HEK293 (cell line): ENCODE measurements around the gene HMMR.

ENCODE experiments used
- BCL11B ChIP-seq: fragments of 450-650 bp; formaldehyde crosslinking; IDR thresholded peaks from 2 replicates; pipeline ENCODE4 v1.5.1; 2016; ENCODE audit warnings: low read depth, missing biosample characterization, missing genetic modification characterization
- MEIS1 ChIP-seq: sonication (generic); formaldehyde crosslinking; IDR thresholded peaks from 2 replicates; pipeline ENCODE4 v1.8.1; 2022; ENCODE audit warnings: missing genetic modification reagents, mild to moderate bottlenecking, borderline replicate concordance
- PRDM1 ChIP-seq: fragments of 450-650 bp; formaldehyde crosslinking; IDR thresholded peaks from 2 replicates; pipeline ENCODE4; 2016; ENCODE audit warnings: missing biosample characterization, missing genetic modification characterization
- RBAK ChIP-seq: fragments of 450-650 bp; formaldehyde crosslinking; IDR thresholded peaks from 2 replicates; pipeline ENCODE4 v1.5.1; 2016; ENCODE audit warnings: missing biosample characterization, missing genetic modification characterization
- REPIN1 ChIP-seq: fragments of 450-650 bp; formaldehyde crosslinking; IDR thresholded peaks from 2 replicates; pipeline ENCODE4 v1.5.1; 2017; ENCODE audit warnings: missing biosample characterization, missing genetic modification characterization, low read depth
- SCRT2 ChIP-seq: fragments of 450-650 bp; formaldehyde crosslinking; IDR thresholded peaks from 2 replicates; pipeline ENCODE4 v1.5.1; 2016; ENCODE audit warnings: missing biosample characterization, missing genetic modification characterization
- SP2 ChIP-seq: fragments of 450-650 bp; formaldehyde crosslinking; IDR thresholded peaks from 2 replicates; pipeline ENCODE4 v1.5.1; 2016; ENCODE audit warnings: missing biosample characterization, missing genetic modification characterization
- SP3 ChIP-seq: fragments of 450-650 bp; formaldehyde crosslinking; IDR thresholded peaks from 2 replicates; pipeline ENCODE4 v1.5.1; 2016; ENCODE audit warnings: missing biosample characterization, missing genetic modification characterization
- WT1 ChIP-seq: fragments of 450-650 bp; formaldehyde crosslinking; IDR thresholded peaks from 2 replicates; pipeline ENCODE4 v1.5.1; 2016; ENCODE audit warnings: missing biosample characterization, missing genetic modification characterization
- ZBTB48 ChIP-seq: fragments of 450-650 bp; formaldehyde crosslinking; IDR thresholded peaks from 2 replicates; pipeline ENCODE4 v1.5.1; 2016; ENCODE audit warnings: missing biosample characterization, missing genetic modification characterization
- ZBTB49 ChIP-seq: fragments of 450-650 bp; formaldehyde crosslinking; IDR thresholded peaks from 2 replicates; pipeline ENCODE4 v1.5.1; 2016; ENCODE audit warnings: missing biosample characterization, missing genetic modification characterization, low read depth
- ZFP3 ChIP-seq: fragments of 450-650 bp; formaldehyde crosslinking; IDR thresholded peaks from 2 replicates; pipeline ENCODE4 v1.5.1; 2016; ENCODE audit warnings: low read depth, missing biosample characterization, missing genetic modification characterization
- ZFP69B ChIP-seq: fragments of 450-650 bp; formaldehyde crosslinking; IDR thresholded peaks from 2 replicates; pipeline ENCODE4 v1.5.1; 2016; ENCODE audit warnings: missing biosample characterization, missing genetic modification characterization
- ZNF114 ChIP-seq: fragments of 450-650 bp; formaldehyde crosslinking; IDR thresholded peaks from 2 replicates; pipeline ENCODE4 v1.5.0; 2017; ENCODE audit warnings: missing biosample characterization, missing genetic modification characterization
- ZNF18 ChIP-seq: fragments of 450-650 bp; formaldehyde crosslinking; IDR thresholded peaks from 2 replicates; pipeline ENCODE4 v1.5.1; 2016; ENCODE audit warnings: missing biosample characterization, missing genetic modification characterization
- ZNF248 ChIP-seq: fragments of 450-650 bp; formaldehyde crosslinking; IDR thresholded peaks from 2 replicates; pipeline ENCODE4 v1.5.1; 2017; ENCODE audit warnings: missing biosample characterization, missing genetic modification characterization
- ZNF324 ChIP-seq: fragments of 450-650 bp; formaldehyde crosslinking; IDR thresholded peaks from 2 replicates; pipeline ENCODE4 v1.5.1; 2016; ENCODE audit warnings: missing biosample characterization, missing genetic modification characterization
- ZNF366 ChIP-seq: fragments of 450-650 bp; formaldehyde crosslinking; conservative IDR thresholded peaks from 2 replicates; pipeline ENCODE4 v1.5.1; 2016; ENCODE audit warnings: missing biosample characterization, missing genetic modification characterization
- ZNF394 ChIP-seq: fragments of 450-650 bp; formaldehyde crosslinking; IDR thresholded peaks from 2 replicates; pipeline ENCODE4 v1.5.1; 2016; ENCODE audit warnings: missing biosample characterization, missing genetic modification characterization, mild to moderate bottlenecking, moderate library complexity, borderline replicate concordance
- ZNF624 ChIP-seq: fragments of 450-650 bp; formaldehyde crosslinking; IDR thresholded peaks from 2 replicates; pipeline ENCODE4 v1.5.1; 2017; ENCODE audit warnings: missing biosample characterization, missing genetic modification characterization
- ZNF670 ChIP-seq: fragments of 450-650 bp; formaldehyde crosslinking; IDR thresholded peaks from 2 replicates; pipeline ENCODE4 v1.5.1; 2016; ENCODE audit warnings: missing biosample characterization, missing genetic modification characterization, low read depth
- ZNF76 ChIP-seq: fragments of 450-650 bp; formaldehyde crosslinking; IDR thresholded peaks from 2 replicates; pipeline ENCODE4; 2016; ENCODE audit warnings: low read depth, missing biosample characterization, missing genetic modification characterization, borderline replicate concordance
- ZNF768 ChIP-seq: fragments of 450-650 bp; formaldehyde crosslinking; IDR thresholded peaks from 2 replicates; pipeline ENCODE4 v1.5.1; 2018; ENCODE audit warnings: missing biosample characterization, mild to moderate bottlenecking, missing genetic modification characterization
- TF ChIP-seq, protein P1 (sequence below): fragments of 450-650 bp; formaldehyde crosslinking; IDR thresholded peaks from 2 replicates; pipeline ENCODE4 v1.5.1; 2016; ENCODE audit warnings: missing biosample characterization, missing genetic modification characterization
- TF ChIP-seq, protein P2 (sequence below): fragments of 450-650 bp; formaldehyde crosslinking; IDR thresholded peaks from 2 replicates; pipeline ENCODE4 v1.5.1; 2016; ENCODE audit warnings: missing biosample characterization, missing genetic modification characterization
- TF ChIP-seq, protein P3 (sequence below): sonication (generic); formaldehyde crosslinking; IDR thresholded peaks from 2 replicates; pipeline ENCODE4 v1.8.1; 2022; ENCODE audit warnings: mild to moderate bottlenecking, moderate library complexity, missing genetic modification reagents
- TF ChIP-seq, protein P4 (sequence below): fragments of 450-650 bp; formaldehyde crosslinking; IDR thresholded peaks from 2 replicates; pipeline ENCODE4 v1.5.1; 2016; ENCODE audit warnings: missing biosample characterization, missing genetic modification characterization
- TF ChIP-seq, protein P5 (sequence below): fragments of 450-650 bp; formaldehyde crosslinking; IDR thresholded peaks from 2 replicates; pipeline ENCODE4 v1.5.1; 2016; ENCODE audit warnings: missing biosample characterization, missing genetic modification characterization

The HMMR gene

DNA sequence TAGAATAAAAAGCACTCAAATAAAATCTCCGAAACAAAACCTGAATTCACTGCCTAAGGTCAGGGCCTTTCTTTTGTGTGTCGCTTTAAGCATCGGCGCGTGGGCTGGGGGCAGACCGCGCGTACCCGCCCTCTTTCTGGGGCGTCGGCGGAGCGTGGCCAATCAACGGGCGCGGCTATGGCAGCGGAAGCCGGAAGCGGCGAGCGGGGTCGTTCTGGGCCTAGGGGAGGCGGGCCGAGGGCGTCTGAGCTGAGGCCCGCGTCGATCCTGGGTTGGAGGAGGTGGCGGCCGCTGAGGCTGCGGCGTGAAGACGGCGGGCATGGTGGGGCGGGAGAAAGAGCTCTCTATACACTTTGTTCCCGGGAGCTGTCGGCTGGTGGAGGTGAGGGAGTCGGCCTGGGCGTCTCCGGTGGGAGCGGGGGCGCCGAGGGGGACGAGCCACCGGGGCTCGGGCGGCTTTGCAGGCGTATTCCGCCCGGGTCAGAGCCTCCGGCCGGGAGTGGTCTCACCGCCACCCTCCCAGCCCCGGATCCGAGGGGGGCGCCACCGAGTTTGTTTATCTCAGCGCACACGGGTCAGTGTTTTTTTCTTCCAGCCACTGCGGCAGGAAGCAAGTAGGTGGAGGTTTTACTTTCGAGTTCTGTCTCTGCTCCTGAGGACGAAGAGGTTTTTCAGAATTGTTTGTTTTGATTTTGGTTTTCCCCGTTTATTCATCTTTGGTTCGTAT is 45.1 kb downstream of the HMMR start, which contains the start of gene MAT2B (continued):
- TF ChIP-seq, protein P1, sequence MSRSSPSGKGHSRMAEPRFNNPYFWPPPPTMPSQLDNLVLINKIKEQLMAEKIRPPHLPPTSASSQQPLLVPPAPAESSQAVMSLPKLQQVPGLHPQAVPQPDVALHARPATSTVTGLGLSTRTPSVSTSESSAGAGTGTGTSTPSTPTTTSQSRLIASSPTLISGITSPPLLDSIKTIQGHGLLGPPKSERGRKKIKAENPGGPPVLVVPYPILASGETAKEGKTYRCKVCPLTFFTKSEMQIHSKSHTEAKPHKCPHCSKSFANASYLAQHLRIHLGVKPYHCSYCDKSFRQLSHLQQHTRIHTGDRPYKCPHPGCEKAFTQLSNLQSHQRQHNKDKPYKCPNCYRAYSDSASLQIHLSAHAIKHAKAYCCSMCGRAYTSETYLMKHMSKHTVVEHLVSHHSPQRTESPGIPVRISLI (tag by site-specific recombination), result peak; percentile 97
- TF ChIP-seq ZBTB49 (tag by site-specific recombination), result no peak
- no peak for TF ChIP-seq ZNF248 (tag by site-specific recombination)
- no peak for TF ChIP-seq ZNF670 (tag by site-specific recombination)
- TF ChIP-seq, protein P2, sequence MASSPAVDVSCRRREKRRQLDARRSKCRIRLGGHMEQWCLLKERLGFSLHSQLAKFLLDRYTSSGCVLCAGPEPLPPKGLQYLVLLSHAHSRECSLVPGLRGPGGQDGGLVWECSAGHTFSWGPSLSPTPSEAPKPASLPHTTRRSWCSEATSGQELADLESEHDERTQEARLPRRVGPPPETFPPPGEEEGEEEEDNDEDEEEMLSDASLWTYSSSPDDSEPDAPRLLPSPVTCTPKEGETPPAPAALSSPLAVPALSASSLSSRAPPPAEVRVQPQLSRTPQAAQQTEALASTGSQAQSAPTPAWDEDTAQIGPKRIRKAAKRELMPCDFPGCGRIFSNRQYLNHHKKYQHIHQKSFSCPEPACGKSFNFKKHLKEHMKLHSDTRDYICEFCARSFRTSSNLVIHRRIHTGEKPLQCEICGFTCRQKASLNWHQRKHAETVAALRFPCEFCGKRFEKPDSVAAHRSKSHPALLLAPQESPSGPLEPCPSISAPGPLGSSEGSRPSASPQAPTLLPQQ (tag by site-specific recombination), result peak; percentile 83; the same call in 1 of the 2 replicates
- peak; percentile 57 for TF ChIP-seq WT1 (tag by site-specific recombination)
- TF ChIP-seq BCL11B (tag by site-specific recombination), result peak; percentile 63; the same call in 1 of the 2 replicates
- no peak for TF ChIP-seq ZNF114
- peak; percentile 42; the same call in 1 of the 2 replicates for TF ChIP-seq ZNF366 (tag by site-specific recombination)
- TF ChIP-seq ZNF394 (tag by site-specific recombination), result peak; percentile 37; the same call in 1 of the 2 replicates
- TF ChIP-seq REPIN1 (tag by site-specific recombination), result no peak
- peak; percentile 21; the same call in 1 of the 2 replicates for TF ChIP-seq ZFP69B
- peak; percentile 88 for TF ChIP-seq SP3 (tag by site-specific recombination)
- 0 out of 2 replicates have a peak, but pooled peaks have one; percentile 19 for TF ChIP-seq ZBTB48 (tag by site-specific recombination)
- TF ChIP-seq, protein P3, sequence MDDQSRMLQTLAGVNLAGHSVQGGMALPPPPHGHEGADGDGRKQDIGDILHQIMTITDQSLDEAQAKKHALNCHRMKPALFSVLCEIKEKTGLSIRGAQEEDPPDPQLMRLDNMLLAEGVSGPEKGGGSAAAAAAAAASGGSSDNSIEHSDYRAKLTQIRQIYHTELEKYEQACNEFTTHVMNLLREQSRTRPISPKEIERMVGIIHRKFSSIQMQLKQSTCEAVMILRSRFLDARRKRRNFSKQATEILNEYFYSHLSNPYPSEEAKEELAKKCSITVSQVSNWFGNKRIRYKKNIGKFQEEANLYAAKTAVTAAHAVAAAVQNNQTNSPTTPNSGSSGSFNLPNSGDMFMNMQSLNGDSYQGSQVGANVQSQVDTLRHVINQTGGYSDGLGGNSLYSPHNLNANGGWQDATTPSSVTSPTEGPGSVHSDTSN, result 0 out of 2 replicates have a peak, but pooled peaks have one; percentile 71
- TF ChIP-seq ZFP3, result no peak
- no peak for TF ChIP-seq ZNF624 (tag by site-specific recombination)
- TF ChIP-seq RBAK (tag by site-specific recombination), result no peak
- peak; percentile 98 for TF ChIP-seq SP2
- 0 out of 2 replicates have a peak, but pooled peaks have one; percentile 19 for TF ChIP-seq PRDM1
- TF ChIP-seq ZNF768 (tag by site-specific recombination), result no peak
- TF ChIP-seq, protein P4, sequence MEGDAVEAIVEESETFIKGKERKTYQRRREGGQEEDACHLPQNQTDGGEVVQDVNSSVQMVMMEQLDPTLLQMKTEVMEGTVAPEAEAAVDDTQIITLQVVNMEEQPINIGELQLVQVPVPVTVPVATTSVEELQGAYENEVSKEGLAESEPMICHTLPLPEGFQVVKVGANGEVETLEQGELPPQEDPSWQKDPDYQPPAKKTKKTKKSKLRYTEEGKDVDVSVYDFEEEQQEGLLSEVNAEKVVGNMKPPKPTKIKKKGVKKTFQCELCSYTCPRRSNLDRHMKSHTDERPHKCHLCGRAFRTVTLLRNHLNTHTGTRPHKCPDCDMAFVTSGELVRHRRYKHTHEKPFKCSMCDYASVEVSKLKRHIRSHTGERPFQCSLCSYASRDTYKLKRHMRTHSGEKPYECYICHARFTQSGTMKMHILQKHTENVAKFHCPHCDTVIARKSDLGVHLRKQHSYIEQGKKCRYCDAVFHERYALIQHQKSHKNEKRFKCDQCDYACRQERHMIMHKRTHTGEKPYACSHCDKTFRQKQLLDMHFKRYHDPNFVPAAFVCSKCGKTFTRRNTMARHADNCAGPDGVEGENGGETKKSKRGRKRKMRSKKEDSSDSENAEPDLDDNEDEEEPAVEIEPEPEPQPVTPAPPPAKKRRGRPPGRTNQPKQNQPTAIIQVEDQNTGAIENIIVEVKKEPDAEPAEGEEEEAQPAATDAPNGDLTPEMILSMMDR (tag by site-specific recombination), result peak; percentile 93
- no peak for TF ChIP-seq SCRT2
- TF ChIP-seq, protein P5, sequence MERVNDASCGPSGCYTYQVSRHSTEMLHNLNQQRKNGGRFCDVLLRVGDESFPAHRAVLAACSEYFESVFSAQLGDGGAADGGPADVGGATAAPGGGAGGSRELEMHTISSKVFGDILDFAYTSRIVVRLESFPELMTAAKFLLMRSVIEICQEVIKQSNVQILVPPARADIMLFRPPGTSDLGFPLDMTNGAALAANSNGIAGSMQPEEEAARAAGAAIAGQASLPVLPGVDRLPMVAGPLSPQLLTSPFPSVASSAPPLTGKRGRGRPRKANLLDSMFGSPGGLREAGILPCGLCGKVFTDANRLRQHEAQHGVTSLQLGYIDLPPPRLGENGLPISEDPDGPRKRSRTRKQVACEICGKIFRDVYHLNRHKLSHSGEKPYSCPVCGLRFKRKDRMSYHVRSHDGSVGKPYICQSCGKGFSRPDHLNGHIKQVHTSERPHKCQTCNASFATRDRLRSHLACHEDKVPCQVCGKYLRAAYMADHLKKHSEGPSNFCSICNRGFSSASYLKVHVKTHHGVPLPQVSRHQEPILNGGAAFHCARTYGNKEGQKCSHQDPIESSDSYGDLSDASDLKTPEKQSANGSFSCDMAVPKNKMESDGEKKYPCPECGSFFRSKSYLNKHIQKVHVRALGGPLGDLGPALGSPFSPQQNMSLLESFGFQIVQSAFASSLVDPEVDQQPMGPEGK (tag by site-specific recombination), result peak; percentile 85
- no peak for TF ChIP-seq MEIS1 (CRISPR knock-in tag)
- TF ChIP-seq ZNF18, result peak; percentile 73
- peak; percentile 74; the same call in 1 of the 2 replicates for TF ChIP-seq ZNF324
- no peak; the same call in 1 of the 2 replicates for TF ChIP-seq ZNF76 (tag by site-specific recombination)
